EL (cell line): ENCODE data around the gene ZC3H7B.
"Not testable (repeated sequence)": the region's sequence is repeated elsewhere in the genome, so short reads cannot be mapped to it uniquely, and the experiment has no call there.

Source experiments
- DNase-seq: peaks from one replicate; pipeline ENCODE4 v3.0.0-alpha.2; 2016

Gene ZC3H7B

GRCh38 chr22:41301085-41302020 lies at the start of gene ZC3H7B:
TSS of gene ZC3H7B (plus strand) at chr22:41301525. CDS start at chr22:41320661, 19,136 bp downstream.
- peak; percentile 82 for DNase-seq

GRCh38 chr22:41252365-41252764 lies 49.0 kb upstream of the ZC3H7B start:
- DNase-seq = no peak

- DNase-seq = no peak
Measured at GRCh38 chr22:41254230-41254629, 47.1 kb upstream of the ZC3H7B start.

- DNase-seq = peak; percentile 70
Measured at GRCh38 chr22:41256254-41257253, 44.8 kb upstream of the ZC3H7B start.

DNA sequence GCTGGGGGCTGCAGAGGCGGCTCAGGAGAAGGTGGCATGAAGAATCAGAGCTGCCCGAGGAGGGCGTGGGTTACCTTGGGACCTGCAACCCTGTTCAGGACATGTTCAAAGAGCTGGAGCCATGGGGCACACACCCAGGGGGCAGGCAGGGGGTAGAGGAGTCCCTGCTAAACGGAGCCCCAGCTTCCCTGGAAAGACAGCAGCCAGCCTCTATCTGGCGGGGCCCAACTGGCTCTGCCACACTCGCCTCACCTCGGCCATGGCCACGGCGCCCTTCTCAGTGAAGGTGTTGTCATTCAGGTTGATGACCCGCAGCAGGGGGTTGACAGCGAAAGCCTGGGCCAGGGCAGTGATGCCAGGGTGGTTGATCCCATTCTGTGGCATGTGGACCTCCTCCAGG lies 43.6 kb upstream of the ZC3H7B start:
- DNase-seq = no peak

GRCh38 chr22:41259756-41260155 lies 41.6 kb upstream of the ZC3H7B start:
- not testable (repeated sequence) for DNase-seq

DNA sequence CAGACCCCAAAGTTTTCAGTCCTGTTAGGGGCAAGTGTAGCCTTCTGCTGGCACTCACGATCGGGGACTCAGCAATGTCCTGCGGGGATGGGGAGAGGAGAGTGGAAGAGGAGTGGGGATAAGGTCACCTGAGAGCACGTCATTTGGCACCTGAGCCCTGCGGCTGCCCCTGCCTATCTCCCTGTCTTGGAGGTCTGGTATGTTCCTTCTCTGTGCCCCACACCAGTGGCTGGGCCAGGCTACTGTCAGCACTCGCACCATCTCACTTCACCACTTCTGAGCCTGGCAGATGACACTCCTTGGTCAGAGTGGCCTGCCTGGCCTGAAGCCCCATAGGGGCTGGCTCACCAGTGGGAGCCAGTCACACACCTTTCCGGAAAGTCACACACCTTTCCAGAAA lies 40.5 kb upstream of the ZC3H7B start:
- no peak for DNase-seq

GRCh38 chr22:41261541-41262249 lies 39.6 kb upstream of the ZC3H7B start:
- DNase-seq = no peak

- DNase-seq = no peak
Measured at GRCh38 chr22:41262250-41262765, 39.0 kb upstream of the ZC3H7B start.

GRCh38 chr22:41263704-41264103 lies 37.6 kb upstream of the ZC3H7B start:
- DNase-seq = no peak

DNA sequence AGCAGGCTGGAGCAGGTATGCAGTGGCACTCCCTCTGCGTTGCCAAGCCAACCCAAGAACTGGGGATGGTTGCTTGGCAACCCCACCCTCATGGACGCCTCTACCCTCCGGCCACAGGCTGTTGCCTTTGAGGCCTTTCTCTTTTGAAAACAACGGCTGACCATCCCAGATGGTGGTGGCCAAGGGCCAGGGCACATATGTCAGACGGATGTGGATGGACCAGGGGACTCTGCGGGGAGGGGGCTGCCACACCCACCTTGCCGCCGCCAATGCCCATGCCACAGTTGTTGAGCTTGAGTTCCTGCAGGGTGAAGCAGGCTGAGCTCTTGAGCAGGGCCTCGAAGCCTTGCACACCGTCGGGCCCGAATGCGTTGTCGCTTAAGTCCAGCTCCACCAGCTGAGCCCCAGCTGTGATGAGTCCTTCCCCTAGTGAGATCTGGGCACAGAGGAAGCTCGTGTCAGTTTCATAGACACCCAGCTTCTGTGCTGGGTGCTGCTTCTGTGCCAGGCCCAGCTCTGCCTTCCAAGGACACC lies 36.9 kb upstream of the ZC3H7B start:
- DNase-seq = no peak

- no peak for DNase-seq
Measured at GRCh38 chr22:41267958-41268357, 33.4 kb upstream of the ZC3H7B start.

DNA sequence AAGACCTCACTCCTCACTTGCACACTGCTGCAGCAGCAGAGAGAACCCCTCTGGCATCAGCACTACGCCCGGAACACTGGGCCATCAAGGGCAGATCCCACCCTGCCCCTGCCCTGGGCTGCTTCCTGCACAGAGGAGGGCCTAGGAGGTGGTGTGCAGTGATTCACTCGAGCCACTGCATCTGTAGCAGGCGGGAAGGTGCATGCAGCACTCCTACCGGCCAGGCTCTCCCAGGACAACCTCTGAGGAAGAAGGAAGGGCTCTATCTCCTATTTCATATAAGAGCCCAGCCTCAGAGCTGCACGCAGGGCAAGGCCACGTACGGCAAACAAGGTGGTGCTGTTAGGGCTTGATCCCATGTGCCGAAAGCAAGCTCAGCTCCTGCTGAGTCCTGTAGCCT lies 29.5 kb upstream of the ZC3H7B start:
- no peak for DNase-seq

DNA sequence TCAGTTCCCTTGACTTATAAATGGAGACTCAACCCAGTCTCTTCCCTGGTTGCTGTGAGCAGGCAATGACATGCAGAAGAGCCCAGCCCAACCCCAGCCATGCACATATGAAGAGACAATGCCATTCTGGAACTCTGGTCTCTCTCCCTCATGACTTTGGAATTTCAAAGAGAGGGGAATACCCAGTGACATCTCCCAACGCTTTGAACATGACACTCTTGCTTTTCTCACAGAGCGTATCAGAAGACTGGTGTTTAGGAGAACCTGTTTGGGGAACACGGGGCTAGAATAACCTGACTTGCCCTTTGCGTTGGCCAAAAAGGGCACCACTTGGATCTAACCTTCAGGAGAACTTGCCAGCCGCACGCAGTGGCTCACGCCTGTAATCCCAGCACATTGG lies 28.2 kb upstream of the ZC3H7B start:
- no peak for DNase-seq

- no peak for DNase-seq
Measured at GRCh38 chr22:41274856-41275255, 26.5 kb upstream of the ZC3H7B start.

DNA sequence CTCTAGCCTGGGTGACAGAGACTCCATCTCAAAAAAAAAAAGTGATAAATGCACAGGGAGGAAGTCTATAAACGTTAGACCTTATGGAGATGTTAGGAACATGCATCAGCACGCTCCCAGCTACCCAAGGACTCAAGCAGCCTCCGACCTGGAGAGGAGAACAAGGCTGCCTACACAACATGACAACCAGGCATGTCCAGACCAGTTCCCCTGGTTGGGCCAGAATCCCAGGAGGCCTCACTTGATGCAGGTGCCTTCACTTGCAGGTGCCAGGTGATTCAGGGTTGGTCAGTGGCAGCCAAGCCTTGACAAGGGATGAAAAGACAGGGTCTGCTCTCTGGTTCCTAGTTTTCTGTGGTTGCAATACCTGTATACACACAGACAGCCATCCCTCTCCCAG lies 21.3 kb upstream of the ZC3H7B start:
- no peak for DNase-seq

GRCh38 chr22:41280854-41281253 lies 20.5 kb upstream of the ZC3H7B start:
- DNase-seq = no peak

DNA sequence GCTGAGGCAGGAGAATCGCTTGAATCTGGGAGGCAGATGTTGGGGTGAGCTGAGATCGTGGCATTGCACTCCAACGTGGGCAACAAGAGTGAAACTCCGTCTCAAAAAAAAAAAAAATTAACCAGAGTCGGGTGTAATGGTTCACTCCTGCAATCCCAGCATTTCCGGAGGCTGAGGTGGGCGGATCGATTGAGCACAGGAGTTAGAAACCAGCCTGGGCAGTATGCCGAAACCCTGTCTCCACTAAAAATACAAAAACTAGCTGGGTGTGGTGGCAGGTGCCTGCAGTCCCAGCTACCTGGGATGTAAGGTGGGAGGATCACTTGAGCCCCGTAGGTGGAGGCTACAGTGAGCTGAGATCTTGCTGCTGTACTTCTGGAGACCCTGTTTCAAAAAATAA lies 16.9 kb upstream of the ZC3H7B start:
- DNase-seq = no peak

DNA sequence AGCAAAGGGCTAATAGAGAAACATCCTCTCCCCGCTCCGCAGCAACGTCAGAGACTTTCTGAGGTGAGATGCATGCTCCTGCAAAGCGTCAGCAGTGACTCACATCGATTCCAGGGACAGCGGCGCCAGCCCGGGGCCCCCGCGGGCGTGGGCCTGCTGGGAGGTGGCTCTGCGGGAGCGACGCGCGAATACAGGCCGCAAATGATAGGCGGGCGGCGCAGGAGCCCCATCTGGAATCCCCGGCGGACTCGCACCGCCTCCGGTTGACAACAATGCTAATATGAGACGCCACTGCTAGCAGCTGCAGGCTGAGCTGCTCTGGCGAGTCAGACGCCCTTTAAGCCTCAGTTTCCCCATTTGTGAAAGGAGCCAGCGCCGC lies 15.9 kb upstream of the ZC3H7B start:
- peak; percentile 96 for DNase-seq

GRCh38 chr22:41285820-41286638 lies 15.3 kb upstream of the ZC3H7B start, which contains the start of gene RANGAP1:
TSS of gene RANGAP1 (minus strand) at chr22:41286187. CDS start at chr22:41281044, 5,143 bp downstream.
- DNase-seq = peak; percentile 99

DNA sequence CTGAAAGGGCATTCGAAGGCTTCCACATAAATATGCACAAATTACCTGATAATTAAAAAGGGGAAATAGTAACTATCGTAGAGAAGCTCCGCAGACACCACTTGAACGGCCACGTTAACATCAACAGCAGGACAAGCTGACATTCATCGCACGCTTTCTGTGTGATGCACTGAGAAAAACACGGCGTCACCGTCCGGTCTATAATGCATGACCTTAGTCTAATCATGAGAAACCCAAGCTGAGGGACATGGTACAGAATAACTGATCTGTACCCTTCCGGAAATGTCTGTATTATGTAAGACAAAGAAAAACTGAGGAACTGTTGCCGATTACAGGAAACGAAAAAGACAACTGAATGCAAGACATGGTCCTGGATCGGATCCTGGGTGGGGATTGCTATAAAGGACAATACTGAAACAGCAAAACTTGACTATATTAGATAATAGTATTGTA lies 14.7 kb upstream of the ZC3H7B start:
- peak; percentile 61 for DNase-seq
